Measurements from ENCODE around the gene CFAP20DC.
"Not testable (repeated sequence)": the region's sequence is repeated elsewhere in the genome, so short reads cannot be mapped to it uniquely, and the experiment has no call there.

The CFAP20DC gene

GRCh38 chr3:58999134-58999773 is 50.6 kb downstream of the CFAP20DC start:
- no peak overlapping the region for H3K4me3 Mint-ChIP-seq
- H3K36me3 Mint-ChIP-seq (ENCODE audit: low read depth) = no peaks in the 10 kb centered on the region
- peaks cover 16% of the 10 kb centered on the region for H3K27me3 Mint-ChIP-seq
- H3K4me1 Mint-ChIP-seq (ENCODE audit: low read depth) = peaks cover 7% of the 10 kb centered on the region
- H3K9me3 Mint-ChIP-seq = no peaks in the 10 kb centered on the region
- no peak overlapping the region for H3K27ac Mint-ChIP-seq
- no peak for DNase-seq

DNA sequence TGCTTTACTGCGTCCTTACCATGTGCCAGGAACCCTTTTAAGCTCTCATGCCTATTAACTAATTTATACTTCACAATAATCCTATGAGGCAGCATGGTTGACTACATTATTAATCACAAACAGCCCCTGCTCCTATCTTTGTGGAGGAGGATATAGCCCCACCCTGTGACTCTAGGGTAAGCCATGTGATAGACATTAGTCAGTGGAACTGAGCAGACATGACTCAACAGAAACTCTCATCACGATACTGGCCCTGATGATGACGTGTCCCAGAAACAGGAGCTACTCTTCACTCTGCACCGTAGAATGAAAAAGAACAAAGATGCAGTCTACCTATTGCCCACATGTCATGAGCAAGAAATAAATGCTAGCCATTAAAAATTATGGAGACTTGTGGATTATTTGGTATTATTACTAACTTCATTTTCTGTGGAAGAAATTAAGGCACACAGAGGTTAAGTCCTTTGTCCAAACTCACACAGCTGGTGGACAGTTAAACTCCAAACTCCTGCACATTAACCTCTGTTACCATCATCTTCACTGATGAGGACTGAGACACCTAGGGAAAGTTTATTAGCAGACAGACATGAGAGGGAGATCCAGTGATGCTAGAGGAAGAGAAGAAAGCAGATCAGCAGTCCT is 51.2 kb downstream of the CFAP20DC start:
- no peak overlapping the region for H3K4me3 Mint-ChIP-seq
- no peaks in the 10 kb centered on the region for H3K9me3 Mint-ChIP-seq
- no peak overlapping the region for H3K27ac Mint-ChIP-seq
- peaks cover 18% of the 10 kb centered on the region for H3K27me3 Mint-ChIP-seq
- peaks cover 7% of the 10 kb centered on the region for H3K4me1 Mint-ChIP-seq (ENCODE audit: low read depth)
- no peaks in the 10 kb centered on the region for H3K36me3 Mint-ChIP-seq (ENCODE audit: low read depth)
- no peak for DNase-seq

DNA sequence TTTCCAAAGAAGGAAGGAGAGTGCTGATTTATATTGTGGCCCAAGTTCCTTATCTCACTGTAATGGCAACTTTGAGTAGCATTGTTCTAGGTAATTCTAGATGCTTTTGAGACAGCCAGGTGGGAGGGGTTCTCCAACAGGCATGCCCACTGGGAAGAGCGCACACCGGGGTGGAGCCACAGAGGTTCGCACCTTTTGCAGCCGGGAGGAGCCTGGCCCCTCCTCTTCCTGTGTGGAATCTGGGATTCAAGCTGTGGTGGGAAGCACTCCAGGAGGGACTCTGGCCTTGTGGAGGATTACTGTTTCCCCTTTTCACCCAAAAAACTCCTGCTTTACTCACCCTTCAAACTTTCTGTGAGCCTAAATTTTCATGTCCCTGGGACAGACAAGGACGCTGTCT is 53.1 kb downstream of the CFAP20DC start:
- H3K36me3 Mint-ChIP-seq (ENCODE audit: low read depth) = no peaks in the 10 kb centered on the region
- H3K9me3 Mint-ChIP-seq = no peaks in the 10 kb centered on the region
- no peak for DNase-seq
- no peak overlapping the region for H3K4me3 Mint-ChIP-seq
- peaks cover 7% of the 10 kb centered on the region for H3K4me1 Mint-ChIP-seq (ENCODE audit: low read depth)
- H3K27me3 Mint-ChIP-seq = peaks cover 18% of the 10 kb centered on the region
- H3K27ac Mint-ChIP-seq = no peak overlapping the region

DNA sequence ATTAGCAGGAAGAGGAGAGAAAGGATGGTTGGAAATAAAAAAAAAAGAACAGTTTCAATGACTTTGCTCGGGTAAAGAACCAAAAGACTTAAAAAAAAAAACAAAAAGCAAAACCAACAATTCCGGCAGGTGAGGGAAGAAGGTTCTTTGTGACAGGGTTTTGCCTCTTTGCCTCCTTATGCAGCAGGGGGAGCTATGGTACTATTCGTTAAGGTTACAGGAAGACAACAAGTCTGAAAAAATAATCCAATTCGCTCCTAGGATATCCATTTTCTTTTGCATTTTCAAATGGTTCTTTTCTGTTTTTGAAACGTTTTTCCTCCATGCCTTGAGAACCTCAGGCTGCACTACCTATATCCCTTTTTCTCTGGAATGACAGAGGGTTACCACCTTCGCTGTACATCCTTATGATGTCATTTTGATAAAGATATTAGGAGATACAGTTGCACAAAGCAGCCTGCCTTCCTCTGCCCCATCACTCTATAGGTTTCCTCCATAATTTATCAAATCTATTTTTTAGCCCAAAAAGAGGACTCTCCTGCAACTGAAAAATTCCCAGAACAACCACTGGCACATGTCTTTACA is 55.0 kb downstream of the CFAP20DC start:
- Mint-ChIP-seq H3K4me1 (ENCODE audit: low read depth) (peaks cover 7% of the 10 kb centered on the region), H3K27me3 (peaks cover 8% of the 10 kb centered on the region), H3K36me3 (ENCODE audit: low read depth) (no peaks in the 10 kb centered on the region), H3K4me3 (no peak overlapping the region), H3K27ac (no peak overlapping the region), H3K9me3 (no peaks in the 10 kb centered on the region)
- no peak for DNase-seq

GRCh38 chr3:58993547-58993946 is 56.3 kb downstream of the CFAP20DC start:
- no peak overlapping the region for H3K27ac Mint-ChIP-seq
- H3K4me1 Mint-ChIP-seq (ENCODE audit: low read depth) = peaks cover 3% of the 10 kb centered on the region

DNA sequence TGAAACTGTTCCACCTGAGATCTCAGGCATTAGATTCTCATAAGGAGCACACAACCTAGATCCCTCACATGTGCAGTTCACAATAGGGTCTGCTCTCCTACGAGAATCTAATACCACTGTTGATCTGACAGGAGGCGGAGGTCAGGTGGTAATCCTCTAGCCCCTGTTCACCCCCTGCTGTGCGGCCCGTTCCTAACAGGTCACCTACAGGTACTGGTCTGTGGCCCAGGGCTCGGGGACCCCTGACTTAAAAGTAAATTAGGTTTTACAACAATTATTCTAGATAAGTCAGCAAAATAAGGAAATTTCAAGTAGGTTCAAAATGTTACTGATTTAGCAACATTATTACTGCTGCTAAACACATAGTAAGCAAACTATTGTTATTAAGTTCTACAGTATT is 58.2 kb downstream of the CFAP20DC start:
- H3K27ac Mint-ChIP-seq = no peak overlapping the region
- no peak for DNase-seq
- H3K27me3 Mint-ChIP-seq = peaks cover 12% of the 10 kb centered on the region
- no peaks in the 10 kb centered on the region for H3K4me1 Mint-ChIP-seq (ENCODE audit: low read depth)
- no peaks in the 10 kb centered on the region for H3K9me3 Mint-ChIP-seq
- H3K4me3 Mint-ChIP-seq = no peak overlapping the region
- H3K36me3 Mint-ChIP-seq (ENCODE audit: low read depth) = no peaks in the 10 kb centered on the region

More at GRCh38 chr3:58993547-58993946, 56.3 kb downstream of the CFAP20DC start:
- Mint-ChIP-seq H3K9me3 (no peaks in the 10 kb centered on the region), H3K4me3 (no peak overlapping the region), H3K36me3 (ENCODE audit: low read depth) (no peaks in the 10 kb centered on the region), H3K27me3 (peaks cover 9% of the 10 kb centered on the region)
- no peak for DNase-seq

GRCh38 chr3:58991026-58991425 is 58.8 kb downstream of the CFAP20DC start:
- Mint-ChIP-seq H3K27me3 (peaks cover 13% of the 10 kb centered on the region), H3K4me3 (no peak overlapping the region), H3K36me3 (ENCODE audit: low read depth) (no peaks in the 10 kb centered on the region), H3K4me1 (ENCODE audit: low read depth) (no peaks in the 10 kb centered on the region), H3K9me3 (no peaks in the 10 kb centered on the region), H3K27ac (no peak overlapping the region)
- DNase-seq = no peak

- no peak for DNase-seq
- H3K27ac Mint-ChIP-seq = no peak overlapping the region
- peaks cover 19% of the 10 kb centered on the region for H3K27me3 Mint-ChIP-seq
- no peaks in the 10 kb centered on the region for H3K4me1 Mint-ChIP-seq (ENCODE audit: low read depth)
- no peak overlapping the region for H3K4me3 Mint-ChIP-seq
- H3K9me3 Mint-ChIP-seq = no peaks in the 10 kb centered on the region
- H3K36me3 Mint-ChIP-seq (ENCODE audit: low read depth) = no peaks in the 10 kb centered on the region
These were observed 59.9 kb downstream of the CFAP20DC start for GRCh38 chr3:58989955-58990354.

DNA sequence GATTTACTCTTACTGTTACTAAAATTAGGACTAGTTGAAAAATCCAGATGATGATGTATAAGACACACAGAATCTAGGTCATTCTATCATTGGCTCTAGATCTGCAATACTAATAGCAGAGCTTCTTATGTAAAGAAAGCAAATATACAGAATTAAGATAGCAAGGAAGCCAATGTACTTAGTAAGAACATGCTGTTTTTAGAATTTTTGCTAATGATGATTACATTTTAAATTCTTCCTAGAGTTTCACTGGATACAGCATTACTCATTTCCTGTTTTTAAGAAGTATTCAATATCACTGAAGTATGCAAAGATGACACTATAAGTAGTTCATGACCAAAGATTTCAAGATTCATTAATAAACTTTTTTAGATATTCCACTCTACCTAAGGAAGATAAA is 60.7 kb downstream of the CFAP20DC start:
- Mint-ChIP-seq H3K27me3 (peaks cover 19% of the 10 kb centered on the region), H3K4me3 (no peak overlapping the region), H3K9me3 (no peaks in the 10 kb centered on the region), H3K36me3 (ENCODE audit: low read depth) (no peaks in the 10 kb centered on the region), H3K27ac (no peak overlapping the region), H3K4me1 (ENCODE audit: low read depth) (no peaks in the 10 kb centered on the region)
- no peak for DNase-seq

GRCh38 chr3:58988041-58988440 is 61.8 kb downstream of the CFAP20DC start:
- Mint-ChIP-seq H3K36me3 (ENCODE audit: low read depth) (no peaks in the 10 kb centered on the region), H3K4me3 (no peak overlapping the region), H3K4me1 (ENCODE audit: low read depth) (no peaks in the 10 kb centered on the region), H3K9me3 (no peaks in the 10 kb centered on the region), H3K27ac (no peak overlapping the region), H3K27me3 (peaks cover 13% of the 10 kb centered on the region)
- no peak for DNase-seq

- Mint-ChIP-seq H3K27ac (no peak overlapping the region), H3K9me3 (no peaks in the 10 kb centered on the region), H3K36me3 (ENCODE audit: low read depth) (no peaks in the 10 kb centered on the region), H3K27me3 (peaks cover 13% of the 10 kb centered on the region), H3K4me3 (no peak overlapping the region), H3K4me1 (ENCODE audit: low read depth) (no peaks in the 10 kb centered on the region)
- DNase-seq = no peak
These were observed 63.2 kb downstream of the CFAP20DC start for GRCh38 chr3:58986654-58987053.

- H3K4me3 Mint-ChIP-seq = no peak overlapping the region
- no peaks in the 10 kb centered on the region for H3K36me3 Mint-ChIP-seq (ENCODE audit: low read depth)
- H3K27ac Mint-ChIP-seq = no peak overlapping the region
- no peaks in the 10 kb centered on the region for H3K9me3 Mint-ChIP-seq
- no peaks in the 10 kb centered on the region for H3K4me1 Mint-ChIP-seq (ENCODE audit: low read depth)
- DNase-seq = no peak
- H3K27me3 Mint-ChIP-seq = peaks cover 3% of the 10 kb centered on the region
These were observed 70.0 kb downstream of the CFAP20DC start for GRCh38 chr3:58979840-58980239.

DNA sequence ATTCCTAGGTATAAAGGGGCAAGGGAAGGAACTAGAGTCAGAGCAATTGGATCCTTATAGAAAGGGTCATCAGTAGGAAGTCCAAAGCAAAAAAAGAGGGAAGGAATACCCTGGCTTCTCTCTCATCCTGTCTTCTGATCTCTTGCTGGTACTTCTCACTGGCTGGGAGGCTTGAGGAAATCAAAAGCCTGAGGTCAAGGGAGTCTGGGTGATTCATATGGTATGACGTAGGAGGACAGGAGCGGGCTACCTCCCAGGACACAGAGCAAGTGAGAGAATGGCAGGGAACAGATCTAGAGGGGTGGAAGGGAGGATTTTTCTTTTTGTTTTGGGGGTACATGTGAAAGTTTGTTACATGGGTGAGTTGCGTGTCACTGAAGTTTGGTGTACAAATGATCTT is 76.0 kb downstream of the CFAP20DC start:
- no peak overlapping the region for H3K4me3 Mint-ChIP-seq
- H3K4me1 Mint-ChIP-seq (ENCODE audit: low read depth) = no peaks in the 10 kb centered on the region
- H3K27ac Mint-ChIP-seq = no peak overlapping the region
- H3K36me3 Mint-ChIP-seq (ENCODE audit: low read depth) = no peaks in the 10 kb centered on the region
- peaks cover 5% of the 10 kb centered on the region for H3K27me3 Mint-ChIP-seq
- no peaks in the 10 kb centered on the region for H3K9me3 Mint-ChIP-seq
- no peak for DNase-seq

DNA sequence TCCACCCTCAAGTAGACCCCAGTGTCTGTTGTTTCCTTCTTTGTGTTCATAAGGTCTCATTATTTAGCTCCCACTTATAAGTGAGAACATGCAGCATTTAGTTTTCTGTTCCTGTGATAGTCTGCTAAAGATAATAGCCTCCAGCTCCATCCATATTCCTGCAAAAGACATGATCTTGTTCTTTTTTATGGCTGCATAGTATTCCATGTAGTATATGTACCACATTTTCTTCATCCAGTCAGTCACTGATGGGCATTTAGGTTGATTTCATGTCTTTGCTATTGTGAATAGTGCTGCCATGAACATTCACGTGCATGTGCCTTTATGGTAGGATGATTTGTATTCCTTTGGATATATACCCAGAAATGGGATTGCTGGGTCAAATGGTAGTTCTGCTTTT is 82.0 kb downstream of the CFAP20DC start:
- H3K27me3 Mint-ChIP-seq; H3K4me3 Mint-ChIP-seq; H3K4me1 Mint-ChIP-seq (ENCODE audit: low read depth): not testable (repeated sequence)

GRCh38 chr3:58965865-58966264 is 84.0 kb downstream of the CFAP20DC start:
- DNase-seq = no peak

More for the DNA sequence above, 82.0 kb downstream of the CFAP20DC start:
- H3K36me3 Mint-ChIP-seq (ENCODE audit: low read depth); H3K27ac Mint-ChIP-seq; H3K9me3 Mint-ChIP-seq; DNase-seq: not testable (repeated sequence)

More at GRCh38 chr3:58965865-58966264, 84.0 kb downstream of the CFAP20DC start:
- H3K27ac Mint-ChIP-seq = no peak overlapping the region
- H3K27me3 Mint-ChIP-seq = no peaks in the 10 kb centered on the region
- H3K4me3 Mint-ChIP-seq = no peak overlapping the region
- no peaks in the 10 kb centered on the region for H3K4me1 Mint-ChIP-seq (ENCODE audit: low read depth)
- H3K9me3 Mint-ChIP-seq = no peaks in the 10 kb centered on the region
- no peaks in the 10 kb centered on the region for H3K36me3 Mint-ChIP-seq (ENCODE audit: low read depth)

Data from activated T-cell treated with anti-CD3 and anti-CD28 coated beads, Interleukin-2, amount 50 U/mL, for 24 hours (primary cell).